ENCODE data around the gene P2RY8.

Gene P2RY8

DNA sequence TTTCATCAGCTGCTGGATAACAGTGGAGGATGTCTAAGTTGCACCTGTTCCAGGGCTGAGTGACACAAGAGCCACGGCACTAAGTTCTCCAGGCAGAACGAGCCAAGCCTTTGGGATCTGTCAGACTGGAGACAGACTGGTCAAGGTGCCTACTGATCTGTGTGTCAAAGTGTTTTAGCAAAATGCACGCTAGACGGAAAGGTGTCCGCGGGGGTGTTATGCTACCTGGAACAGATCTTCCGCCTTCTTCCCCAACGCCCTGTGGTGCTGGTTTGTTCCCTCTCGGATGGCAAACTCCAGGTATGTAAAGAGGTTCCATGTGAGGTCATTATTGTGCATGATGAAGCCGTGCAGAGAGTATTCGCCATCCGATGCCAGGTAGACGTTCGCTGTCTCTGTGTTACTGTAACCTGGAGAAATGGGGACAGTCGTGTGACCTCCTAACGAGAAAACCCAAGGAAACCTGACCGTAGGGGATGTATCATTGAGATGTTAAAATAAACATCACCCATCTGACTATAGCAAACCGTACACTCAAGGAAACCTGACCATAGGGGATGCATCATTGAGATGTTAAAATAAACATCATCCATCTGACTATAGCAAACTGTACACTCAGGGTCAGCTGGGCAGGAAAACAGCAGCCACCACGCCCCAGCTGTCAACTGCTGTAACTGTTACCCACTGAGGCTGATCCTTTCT lies 115.4 kb downstream of the P2RY8 start:
- TF ChIP-seq, protein P1, sequence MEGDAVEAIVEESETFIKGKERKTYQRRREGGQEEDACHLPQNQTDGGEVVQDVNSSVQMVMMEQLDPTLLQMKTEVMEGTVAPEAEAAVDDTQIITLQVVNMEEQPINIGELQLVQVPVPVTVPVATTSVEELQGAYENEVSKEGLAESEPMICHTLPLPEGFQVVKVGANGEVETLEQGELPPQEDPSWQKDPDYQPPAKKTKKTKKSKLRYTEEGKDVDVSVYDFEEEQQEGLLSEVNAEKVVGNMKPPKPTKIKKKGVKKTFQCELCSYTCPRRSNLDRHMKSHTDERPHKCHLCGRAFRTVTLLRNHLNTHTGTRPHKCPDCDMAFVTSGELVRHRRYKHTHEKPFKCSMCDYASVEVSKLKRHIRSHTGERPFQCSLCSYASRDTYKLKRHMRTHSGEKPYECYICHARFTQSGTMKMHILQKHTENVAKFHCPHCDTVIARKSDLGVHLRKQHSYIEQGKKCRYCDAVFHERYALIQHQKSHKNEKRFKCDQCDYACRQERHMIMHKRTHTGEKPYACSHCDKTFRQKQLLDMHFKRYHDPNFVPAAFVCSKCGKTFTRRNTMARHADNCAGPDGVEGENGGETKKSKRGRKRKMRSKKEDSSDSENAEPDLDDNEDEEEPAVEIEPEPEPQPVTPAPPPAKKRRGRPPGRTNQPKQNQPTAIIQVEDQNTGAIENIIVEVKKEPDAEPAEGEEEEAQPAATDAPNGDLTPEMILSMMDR (IDR thresholded peaks at IDR 0.05; ENCODE audit: borderline replicate concordance, control extremely low read depth, extremely low read depth, insufficient read depth, missing control alignments), result no peak
- DNase-seq (ENCODE audit: low spot score), result no peak
- in situ Hi-C loops (cut with MboI; ENCODE audit: low sequenced_read_pairs, unreplicated experiment), result no loop called here

DNA sequence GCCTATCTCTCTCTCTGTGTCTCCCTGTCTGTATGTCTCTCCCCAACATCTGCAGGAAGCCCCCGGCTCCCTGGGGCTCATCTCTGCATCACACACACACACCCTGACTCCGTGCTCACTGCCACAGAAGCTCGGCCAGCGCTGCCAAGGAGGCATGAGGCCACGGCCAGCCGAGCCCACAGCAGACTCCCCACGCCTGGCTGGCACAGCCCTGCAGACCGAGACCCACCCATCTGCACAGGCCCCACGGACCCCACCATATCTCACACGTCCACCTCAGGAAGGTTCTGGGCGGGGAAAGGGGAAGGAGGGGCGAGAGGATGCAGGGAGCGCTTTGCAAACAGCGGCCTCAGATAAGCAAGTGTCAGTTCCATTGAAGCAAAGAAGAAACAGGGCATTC lies 116.6 kb downstream of the P2RY8 start:
- no peak for DNase-seq (ENCODE audit: low spot score)
- TF ChIP-seq, protein P1 (IDR thresholded peaks at IDR 0.05; ENCODE audit: borderline replicate concordance, control extremely low read depth, extremely low read depth, insufficient read depth, missing control alignments), result no peak
- in situ Hi-C loops (cut with MboI; ENCODE audit: low sequenced_read_pairs, unreplicated experiment), result no loop called here

DNA sequence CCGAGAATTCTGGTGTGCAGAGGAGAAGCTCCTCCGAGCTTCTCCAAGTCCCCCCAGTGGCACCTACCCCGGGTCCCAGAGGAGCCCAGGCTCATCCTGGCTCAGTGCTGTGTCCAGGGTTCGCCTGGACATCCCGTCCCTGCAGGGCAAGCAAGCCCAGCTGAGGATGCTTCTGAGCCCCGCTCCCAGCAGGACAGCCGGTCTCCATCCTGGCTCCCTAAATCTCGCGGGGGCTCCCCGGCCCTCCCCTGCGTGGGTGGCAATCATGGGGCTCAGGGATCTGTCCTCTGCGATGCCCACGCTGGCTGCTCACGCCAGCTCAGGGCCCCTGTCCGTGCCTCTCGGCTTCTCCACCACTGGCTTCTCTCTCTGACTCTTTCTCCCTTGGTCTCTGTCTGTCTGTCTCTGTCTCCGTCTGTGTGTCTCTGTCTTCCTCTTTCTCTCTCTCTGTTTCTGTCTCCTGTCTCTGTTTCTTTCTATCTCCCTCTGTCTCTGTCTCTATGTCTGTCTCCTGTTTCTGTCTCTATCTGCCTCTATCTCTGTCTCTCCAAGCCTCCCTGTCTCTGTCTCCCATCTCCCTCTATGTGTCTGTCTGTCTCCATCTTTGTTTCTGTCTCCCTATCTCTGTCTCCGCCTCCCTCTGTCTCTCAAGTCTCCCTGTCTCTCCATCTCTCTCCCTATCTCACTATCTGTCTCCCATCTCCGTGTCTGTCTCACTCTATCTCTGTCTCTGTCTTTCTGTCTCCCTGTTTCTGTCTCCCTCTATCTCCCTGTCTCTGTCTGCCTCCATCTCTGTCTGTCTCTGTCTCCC lies 117.2 kb downstream of the P2RY8 start:
- no peak for DNase-seq (ENCODE audit: low spot score)
- TF ChIP-seq, protein P1 (IDR thresholded peaks at IDR 0.05; ENCODE audit: borderline replicate concordance, control extremely low read depth, extremely low read depth, insufficient read depth, missing control alignments), result no peak
- in situ Hi-C loops (cut with MboI; ENCODE audit: low sequenced_read_pairs, unreplicated experiment), result no loop called here

DNA sequence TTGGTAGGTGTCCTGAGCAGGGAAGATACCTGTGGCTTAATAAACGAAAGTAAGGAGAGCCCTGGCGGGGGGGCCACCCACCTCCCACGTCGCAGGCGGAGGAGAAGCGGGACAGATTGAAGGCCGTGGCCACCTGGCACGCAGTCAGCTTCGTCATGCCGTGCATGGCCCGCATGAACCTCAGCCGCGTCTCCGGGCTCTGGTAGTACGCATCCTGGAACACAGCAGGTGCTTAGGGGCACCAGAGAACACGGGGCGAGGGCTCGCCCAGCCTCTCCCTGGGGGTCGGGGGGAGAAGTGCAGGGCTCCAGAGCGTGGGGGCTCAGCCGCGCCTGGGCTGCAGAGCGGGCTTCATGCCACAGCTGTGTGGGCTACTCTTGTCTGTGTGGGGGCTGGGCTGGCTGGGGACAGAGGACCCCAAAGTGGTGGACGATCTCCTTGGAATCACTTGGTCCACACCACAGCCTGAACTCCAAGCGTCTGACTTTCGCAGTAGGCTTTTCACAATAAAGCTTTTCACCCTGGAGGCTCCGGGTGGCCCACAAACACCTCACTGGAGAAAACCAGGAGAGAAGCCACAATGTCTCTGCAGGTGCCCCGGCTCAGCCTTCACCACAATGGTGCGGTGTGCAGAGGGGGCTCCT lies 118.0 kb downstream of the P2RY8 start:
- no peak for DNase-seq (ENCODE audit: low spot score)
- TF ChIP-seq, protein P1 (IDR thresholded peaks at IDR 0.05; ENCODE audit: borderline replicate concordance, control extremely low read depth, extremely low read depth, insufficient read depth, missing control alignments), result no peak
- in situ Hi-C loops (cut with MboI; ENCODE audit: low sequenced_read_pairs, unreplicated experiment), result no loop called here

DNA sequence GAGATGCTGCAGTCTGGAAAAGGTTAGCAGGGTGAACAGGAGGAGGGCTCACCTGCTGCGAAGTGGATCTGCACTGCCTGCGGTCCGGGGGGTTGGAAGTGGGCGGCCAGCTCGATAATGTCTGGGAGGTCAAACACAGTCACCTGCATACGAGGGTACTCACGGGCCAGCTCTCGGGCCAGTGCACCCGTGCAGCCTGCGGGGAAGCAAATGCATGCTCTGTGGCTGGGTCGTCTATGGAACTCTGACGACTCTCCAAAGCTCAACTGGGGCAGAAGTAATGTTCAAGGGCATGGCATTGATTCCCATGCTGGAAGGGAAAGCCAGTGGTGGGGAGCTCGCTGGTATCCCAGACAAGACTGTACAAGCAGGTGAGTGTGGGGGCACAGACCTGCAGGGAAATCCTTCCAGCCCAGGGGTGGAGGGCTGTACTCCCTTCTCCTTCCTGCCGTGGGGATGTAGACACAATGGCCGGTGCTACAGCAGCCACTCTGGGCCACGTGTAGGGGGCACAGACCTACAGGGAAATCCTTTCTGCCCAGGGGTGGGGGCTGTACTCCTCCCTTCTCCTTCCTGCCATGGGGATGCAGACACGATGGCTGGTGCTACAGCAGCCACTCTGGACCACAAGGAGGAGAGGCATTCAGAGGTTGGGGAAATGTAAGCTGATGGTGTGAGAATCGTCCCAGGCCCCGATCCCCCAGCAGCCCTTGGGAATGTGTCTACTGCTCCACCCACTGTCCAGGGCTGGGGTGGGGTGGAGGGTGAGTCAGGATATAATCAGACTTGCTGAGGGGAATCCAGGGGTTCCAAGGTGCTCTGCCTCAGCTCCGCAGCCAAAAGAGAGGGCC lies 118.8 kb downstream of the P2RY8 start:
- DNase-seq (ENCODE audit: low spot score), result no peak
- in situ Hi-C loops (cut with MboI; ENCODE audit: low sequenced_read_pairs, unreplicated experiment), result no loop called here
- TF ChIP-seq, protein P1 (IDR thresholded peaks at IDR 0.05; ENCODE audit: borderline replicate concordance, control extremely low read depth, extremely low read depth, insufficient read depth, missing control alignments), result no peak
